Small intestine (tissue), 7 donors: ENCODE measurements around the gene FBXO33. TPM values are rescaled to one million over a fixed set of nuclear protein-coding genes. Genes with fewer than 3 reads are reported as not detected.

Source experiments
- DNase-seq, 2 donors: peaks; one replicate each; pipeline versions ENCODE4 v3.0.0 to v3.0.0-alpha.2; 2013
- FAIRE-seq: peaks from 2 replicates; lab custom pipeline; 2012; peaks lifted over from hg19 to GRCh38; lab: Jason Lieb, UNC
- H3K27ac ChIP-seq, 3 donors: one replicate each; pipeline ENCODE4 v1.5.1; 2013; ENCODE audit warnings: low read length in 2 of 3, mild to moderate bottlenecking in 2 of 3, control low read depth in 1 of 3, inconsistent platforms in 1 of 3, low read depth in 1 of 3, moderate library complexity in 1 of 3
- H3K27me3 ChIP-seq, 3 donors: one replicate each; pipeline ENCODE4 v1.6.1; 2013; ENCODE audit warnings: low read length in 3 of 3, inconsistent platforms in 1 of 3; ENCODE audit not compliant: control insufficient read depth in 3 of 3, insufficient read depth in 3 of 3
- H3K36me3 ChIP-seq, 3 donors: one replicate each; pipeline ENCODE4 v1.6.1; 2013; ENCODE audit warnings: low read length in 3 of 3, inconsistent platforms in 1 of 3, low read depth in 1 of 3, mild to moderate bottlenecking in 1 of 3, moderate library complexity in 1 of 3; ENCODE audit not compliant: control insufficient read depth in 3 of 3, insufficient read depth in 2 of 3
- H3K4me1 ChIP-seq, 3 donors: one replicate each; pipeline ENCODE4 v1.6.1; 2013; ENCODE audit warnings: low read length in 2 of 3, inconsistent platforms in 1 of 3, low read depth in 1 of 3, mild to moderate bottlenecking in 1 of 3, moderate library complexity in 1 of 3; ENCODE audit not compliant: control insufficient read depth in 3 of 3, insufficient read depth in 2 of 3
- H3K4me3 ChIP-seq, 3 donors: one replicate each; pipeline ENCODE4 v1.5.1; 2013; ENCODE audit warnings: low read length in 3 of 3, control low read depth in 1 of 3, inconsistent platforms in 1 of 3, low read depth in 1 of 3, mild to moderate bottlenecking in 1 of 3, moderate library complexity in 1 of 3
- H3K9me3 ChIP-seq, 2 donors: one replicate each; pipeline ENCODE4 v1.6.1; 2013; ENCODE audit warnings: low read depth in 1 of 2, low read length in 1 of 2; ENCODE audit not compliant: control insufficient read depth in 2 of 2, insufficient read depth in 1 of 2
- WGBS, 3 donors: extraction: QIAGEN DNeasy Blood & Tissue Kit; methylation state at CpG; one replicate each; pipeline ENCODE4 v1.1.7; 2013; 5-methylcytosine and 5-hydroxymethylcytosine counted together
- polyA plus RNA-seq, 4 donors: library from polyadenylated mRNA; stranded (reverse) in 3 of 4; unstranded in 1 of 4; fragments of 200-250 nt in 3 of 4; fragments of 120-200 nt in 1 of 4; gene quantifications; one replicate each; pipeline versions ENCODE4 v1.2.1 to v1.2.3, GENCODE V29; 2013
- donor health status: healthy with polysubstance abuse.
- donor health status: control.
- donor health status: control.
- donor health status: Bipolar disorder and iron deficiency.
- donor health status: healthy.

FBXO33 gene
- polyA plus RNA-seq, 4 donors = 3.8 to 9.3 (median 4.6) TPM

- Histone ChIP-seq H3K36me3 (no peaks in the 10 kb centered on the region), H3K4me1 (peaks cover 0 to 18% (median 14%) of the 10 kb centered on the region in 3 donors), H3K4me3 (no peak overlapping the region), H3K9me3 (no peaks in the 10 kb centered on the region), H3K27ac (no peak overlapping the region), H3K27me3 (no peaks in the 10 kb centered on the region)
- FAIRE-seq = peak; percentile 92
- 86 to 93% (median 87%) methylated on average over 3 of the region's 3 CpGs for WGBS, 3 donors
- DNase-seq = no peak
Measured at GRCh38 chr14:39425947-39426346, 6.3 kb downstream of the FBXO33 start.

- DNase-seq (no peak), FAIRE-seq (no peak)
- WGBS, 3 donors = 89 to 91% (median 90%) methylated on average over 3 of the region's 3 CpGs
Measured at GRCh38 chr14:39423793-39424192, 8.4 kb downstream of the FBXO33 start.

GRCh38 chr14:39422243-39422642, 10.0 kb downstream of the FBXO33 start:
- H3K36me3 ChIP-seq = peaks cover 0 to 3% (median 0%) of the 10 kb centered on the region in 3 donors
- no peaks in the 10 kb centered on the region for H3K27me3 ChIP-seq
- FAIRE-seq (no peak), DNase-seq (peak; percentile 29 to 55)
- peaks cover 0 to 6% (median 2%) of the 10 kb centered on the region in 3 donors for H3K4me1 ChIP-seq
- H3K27ac ChIP-seq = peak overlapping the region in 1 of 3 donors; percentile 3
- peaks cover 0 to 2% of the 10 kb centered on the region in 2 donors for H3K9me3 ChIP-seq
- no peak overlapping the region for H3K4me3 ChIP-seq

More at GRCh38 chr14:39423793-39424192, 8.4 kb downstream of the FBXO33 start:
- no peaks in the 10 kb centered on the region for H3K9me3 ChIP-seq
- peaks cover 0 to 6% (median 2%) of the 10 kb centered on the region in 3 donors for H3K4me1 ChIP-seq
- H3K36me3 ChIP-seq = peaks cover 0 to 3% (median 0%) of the 10 kb centered on the region in 3 donors
- H3K27ac ChIP-seq = no peak overlapping the region
- no peak overlapping the region for H3K4me3 ChIP-seq
- H3K27me3 ChIP-seq = no peaks in the 10 kb centered on the region

- Histone ChIP-seq H3K4me1 (peaks cover 0 to 6% (median 0%) of the 10 kb centered on the region in 3 donors), H3K9me3 (peaks cover 0 to 20% of the 10 kb centered on the region in 2 donors), H3K27me3 (no peaks in the 10 kb centered on the region), H3K27ac (no peak overlapping the region), H3K36me3 (peaks cover 0 to 6% (median 2%) of the 10 kb centered on the region in 3 donors), H3K4me3 (no peak overlapping the region)
- WGBS, 3 donors = 86 to 90% (median 88%) methylated on average over 1 of the region's 1 CpG
- FAIRE-seq = no peak
- no peak for DNase-seq
Measured at GRCh38 chr14:39419272-39419671, 13.0 kb downstream of the FBXO33 start.

- Histone ChIP-seq H3K36me3 (peaks cover 0 to 6% (median 2%) of the 10 kb centered on the region in 3 donors), H3K4me1 (peaks cover 0 to 3% (median 0%) of the 10 kb centered on the region in 3 donors), H3K27me3 (no peaks in the 10 kb centered on the region), H3K27ac (no peak overlapping the region), H3K4me3 (no peak overlapping the region), H3K9me3 (peaks cover 0 to 27% of the 10 kb centered on the region in 2 donors)
- FAIRE-seq = no peak
- DNase-seq = no peak
- 96 to 100% (median 100%) methylated on average over 2 of the region's 2 CpGs for WGBS, 3 donors
Measured at GRCh38 chr14:39417014-39417413, 15.2 kb downstream of the FBXO33 start.

- H3K4me1 ChIP-seq = no peaks in the 10 kb centered on the region
- no peaks in the 10 kb centered on the region for H3K27me3 ChIP-seq
- 97 to 100% (median 100%) methylated on average over 1 of the region's 1 CpG for WGBS, 3 donors
- H3K4me3 ChIP-seq = no peak overlapping the region
- peaks cover 0 to 32% of the 10 kb centered on the region in 2 donors for H3K9me3 ChIP-seq
- FAIRE-seq (no peak), DNase-seq (no peak)
- H3K36me3 ChIP-seq = peaks cover 0 to 6% (median 2%) of the 10 kb centered on the region in 3 donors
- no peak overlapping the region for H3K27ac ChIP-seq
Measured at GRCh38 chr14:39416072-39416471, 16.2 kb downstream of the FBXO33 start.

GRCh38 chr14:39406560-39406959, 25.7 kb downstream of the FBXO33 start:
- no peak for DNase-seq
- no peaks in the 10 kb centered on the region for H3K27me3 ChIP-seq
- WGBS, 3 donors = 73 to 93% (median 90%) methylated on average over 3 of the region's 3 CpGs
- H3K4me1 ChIP-seq = no peaks in the 10 kb centered on the region
- H3K4me3 ChIP-seq = no peak overlapping the region
- no peak for FAIRE-seq
- peaks cover 0 to 17% of the 10 kb centered on the region in 2 donors for H3K9me3 ChIP-seq
- no peak overlapping the region for H3K27ac ChIP-seq
- H3K36me3 ChIP-seq = peaks cover 0 to 2% (median 0%) of the 10 kb centered on the region in 3 donors

- H3K27ac ChIP-seq = no peak overlapping the region
- peaks cover 5 to 17% (median 16%) of the 10 kb centered on the region in 3 donors for H3K36me3 ChIP-seq
- 83 to 92% (median 88%) methylated on average over 6 of the region's 6 CpGs for WGBS, 3 donors
- H3K9me3 ChIP-seq = peaks cover 0 to 4% of the 10 kb centered on the region in 2 donors
- no peak for DNase-seq
- no peak overlapping the region for H3K4me3 ChIP-seq
- no peak for FAIRE-seq
- no peaks in the 10 kb centered on the region for H3K27me3 ChIP-seq
- H3K4me1 ChIP-seq = no peaks in the 10 kb centered on the region
Measured at GRCh38 chr14:39398382-39398781, 33.9 kb downstream of the FBXO33 start.

GRCh38 chr14:39396448-39396847, 35.8 kb downstream of the FBXO33 start:
- no peak for DNase-seq
- Histone ChIP-seq H3K27ac (no peak overlapping the region), H3K9me3 (no peaks in the 10 kb centered on the region), H3K27me3 (no peaks in the 10 kb centered on the region), H3K4me3 (no peak overlapping the region), H3K36me3 (peaks cover 5 to 15% (median 15%) of the 10 kb centered on the region in 3 donors), H3K4me1 (no peaks in the 10 kb centered on the region)
- FAIRE-seq = no peak
